GM12872 (cell line): ENCODE results near the gene KRTAP13-2.

Experiments
- TF ChIP-seq, protein P1 (sequence below): IDR thresholded peaks from 3 replicates; pipeline ENCODE4 v1.5.1; 2011; ENCODE audit warnings: low read depth, mild to moderate bottlenecking, low read length, moderate library complexity; ENCODE audit not compliant: insufficient read depth

The KRTAP13-2 gene

DNA sequence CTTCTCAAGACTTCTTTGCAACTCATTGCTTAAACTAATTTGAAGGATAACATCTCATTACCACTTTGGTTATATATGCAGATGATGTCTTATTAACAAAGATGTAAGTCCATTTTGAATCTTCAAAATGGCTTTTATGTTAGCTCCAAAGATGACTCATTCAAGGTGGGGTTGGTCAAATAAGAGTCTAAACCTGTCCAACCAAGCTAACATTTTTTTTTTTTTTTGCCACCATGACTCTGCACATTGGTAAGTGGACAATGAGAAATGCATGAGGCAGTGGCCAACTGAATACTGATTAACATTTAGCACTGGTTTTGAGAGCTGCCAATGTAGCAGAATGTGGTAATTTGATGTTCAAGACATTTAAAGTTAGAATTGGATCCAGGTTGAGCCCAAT lies 34.3 kb downstream of the KRTAP13-2 start:
- TF ChIP-seq, protein P1, sequence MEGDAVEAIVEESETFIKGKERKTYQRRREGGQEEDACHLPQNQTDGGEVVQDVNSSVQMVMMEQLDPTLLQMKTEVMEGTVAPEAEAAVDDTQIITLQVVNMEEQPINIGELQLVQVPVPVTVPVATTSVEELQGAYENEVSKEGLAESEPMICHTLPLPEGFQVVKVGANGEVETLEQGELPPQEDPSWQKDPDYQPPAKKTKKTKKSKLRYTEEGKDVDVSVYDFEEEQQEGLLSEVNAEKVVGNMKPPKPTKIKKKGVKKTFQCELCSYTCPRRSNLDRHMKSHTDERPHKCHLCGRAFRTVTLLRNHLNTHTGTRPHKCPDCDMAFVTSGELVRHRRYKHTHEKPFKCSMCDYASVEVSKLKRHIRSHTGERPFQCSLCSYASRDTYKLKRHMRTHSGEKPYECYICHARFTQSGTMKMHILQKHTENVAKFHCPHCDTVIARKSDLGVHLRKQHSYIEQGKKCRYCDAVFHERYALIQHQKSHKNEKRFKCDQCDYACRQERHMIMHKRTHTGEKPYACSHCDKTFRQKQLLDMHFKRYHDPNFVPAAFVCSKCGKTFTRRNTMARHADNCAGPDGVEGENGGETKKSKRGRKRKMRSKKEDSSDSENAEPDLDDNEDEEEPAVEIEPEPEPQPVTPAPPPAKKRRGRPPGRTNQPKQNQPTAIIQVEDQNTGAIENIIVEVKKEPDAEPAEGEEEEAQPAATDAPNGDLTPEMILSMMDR = no peak

DNA sequence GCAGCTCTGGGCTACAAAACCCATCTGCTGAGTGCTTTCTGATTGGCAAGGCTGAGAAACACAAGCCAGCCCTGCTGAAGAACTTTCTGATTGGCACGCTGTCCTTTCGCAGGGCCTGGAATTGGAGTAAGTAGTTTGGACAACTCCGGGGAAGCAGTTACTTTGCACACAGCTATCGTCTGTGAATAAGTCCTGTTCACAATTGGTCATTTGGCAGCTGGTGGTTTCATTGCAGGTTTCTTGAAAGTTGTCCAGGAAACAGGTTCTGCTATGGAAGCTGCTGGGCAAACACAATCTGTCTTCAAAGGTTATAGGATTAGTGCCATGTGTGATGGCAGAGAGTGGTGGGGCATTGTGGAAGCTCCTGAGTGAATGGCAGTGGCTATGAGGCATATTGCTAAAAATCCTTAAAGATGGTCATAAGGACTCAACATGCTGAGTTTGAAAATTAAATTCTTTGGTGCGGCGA lies 34.8 kb downstream of the KRTAP13-2 start, which contains the start of gene KRTAP27-1:
KRTAP27-1 (minus strand) TSS at position 419 of the 469 bp plus-strand sequence; CDS start at position 393, 26 bp downstream.
- TF ChIP-seq, protein P1 = no peak

DNA sequence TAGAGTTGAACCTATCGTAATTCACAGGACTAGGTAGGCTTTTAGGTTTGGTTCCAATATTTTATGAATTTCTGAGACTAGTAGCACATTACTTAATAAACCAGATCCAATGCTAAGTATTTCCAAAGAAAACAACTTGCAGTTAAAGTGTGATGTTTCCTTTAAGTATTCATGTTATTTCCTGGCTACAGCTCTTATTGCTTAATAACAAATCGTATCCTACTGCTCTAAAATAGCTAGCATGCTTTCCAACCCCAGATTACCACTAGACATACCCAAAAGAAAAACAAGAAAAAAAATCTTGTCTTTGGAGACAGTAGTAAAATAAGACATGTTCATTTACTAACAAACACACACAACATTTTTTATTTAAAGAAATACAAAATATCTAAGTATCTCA lies 35.5 kb downstream of the KRTAP13-2 start:
- TF ChIP-seq, protein P1 = no peak

DNA sequence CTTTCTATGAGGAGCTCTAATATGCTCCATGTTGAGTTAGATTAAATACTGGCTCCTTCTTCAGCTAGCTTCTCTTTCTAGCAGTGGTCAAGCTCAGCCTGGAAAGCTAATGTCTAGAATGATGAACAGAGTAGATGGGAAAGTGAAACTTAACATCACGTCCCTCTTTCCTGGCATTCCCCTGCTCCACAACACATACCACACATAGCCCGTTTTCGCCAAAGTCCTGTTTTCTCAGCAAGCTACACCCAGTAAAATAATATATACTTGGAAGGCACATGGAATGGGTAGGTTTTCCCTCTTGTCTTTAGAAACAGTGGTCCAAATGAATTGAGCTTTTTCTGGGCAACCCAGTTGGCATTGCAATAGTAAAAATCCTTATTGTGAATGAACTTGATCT lies 38.3 kb downstream of the KRTAP13-2 start:
- TF ChIP-seq, protein P1 = no peak

DNA sequence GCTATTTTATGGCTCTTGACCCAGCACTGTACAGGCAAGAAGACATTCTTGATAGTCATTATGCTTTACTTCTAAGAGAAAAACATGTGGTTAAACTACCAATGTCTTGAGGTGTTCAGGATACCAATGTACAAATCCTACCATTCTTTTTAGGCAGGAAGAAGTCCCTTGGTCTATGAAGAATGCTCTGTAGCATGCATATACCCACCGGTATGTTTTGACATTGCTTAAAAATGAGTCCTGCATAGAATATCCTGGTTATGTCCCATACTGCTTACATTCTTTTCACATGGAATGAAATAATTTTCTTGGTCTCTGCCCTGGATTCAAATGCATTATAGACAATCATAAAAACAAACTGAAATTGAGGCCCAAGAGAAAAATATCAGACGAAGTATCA lies 39.4 kb downstream of the KRTAP13-2 start:
- TF ChIP-seq, protein P1 = no peak

DNA sequence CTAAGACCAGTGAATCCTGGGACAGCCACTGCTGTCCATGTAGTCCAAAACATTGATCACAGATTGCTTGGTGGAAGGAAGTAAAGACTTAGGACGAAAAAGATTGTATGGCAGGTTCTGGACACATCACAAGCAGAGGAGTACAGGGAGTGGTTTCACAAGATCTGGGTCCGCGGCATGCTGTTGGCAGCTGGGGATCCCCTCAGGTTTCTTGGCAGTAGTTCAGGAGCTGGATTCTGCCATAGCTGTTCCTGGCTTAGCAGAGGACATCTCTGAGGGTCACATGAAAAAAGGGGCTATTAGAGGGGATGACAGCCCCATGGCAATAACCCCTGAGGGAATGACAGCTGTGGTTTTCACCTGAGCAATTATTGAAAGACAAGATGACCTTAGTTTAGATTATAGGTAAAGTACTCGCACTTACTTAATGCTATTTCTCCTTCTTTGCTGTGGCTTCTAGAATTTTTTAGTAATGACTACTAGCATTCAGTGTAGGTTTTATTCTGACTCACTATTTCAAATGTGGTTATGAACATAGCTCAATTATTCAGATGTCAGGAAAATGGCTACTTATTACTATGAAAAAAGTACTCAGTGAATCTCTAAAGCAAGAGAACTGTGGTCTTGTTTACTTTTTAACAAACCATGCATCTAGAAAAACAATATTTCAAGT lies 42.7 kb downstream of the KRTAP13-2 start:
- TF ChIP-seq, protein P1 = no peak

DNA sequence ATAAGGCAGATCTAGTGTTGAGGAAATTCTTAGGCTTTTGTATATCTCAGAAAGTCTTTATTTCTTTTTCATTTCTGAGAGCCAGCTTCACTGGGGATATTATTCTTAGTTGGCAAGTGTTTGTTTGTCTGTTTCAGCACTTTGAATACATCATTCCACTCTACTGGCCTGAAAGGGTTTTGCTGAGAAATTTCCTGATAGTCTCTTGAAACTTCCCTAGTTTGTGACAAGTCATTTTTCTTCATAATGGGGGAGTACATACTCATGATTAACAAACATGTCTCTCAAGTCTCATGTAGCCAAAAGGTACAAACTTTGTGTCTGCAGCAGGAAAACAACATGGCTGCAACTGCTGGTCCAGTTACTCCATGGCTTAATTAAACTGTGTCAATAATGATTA lies 45.7 kb downstream of the KRTAP13-2 start:
- TF ChIP-seq, protein P1 = no peak
